GM23338 (cell line): Measurements from ENCODE around the gene C20orf204. TPM values are rescaled to one million over a fixed set of nuclear protein-coding genes. Genes with fewer than 3 reads are reported as not detected.

Experiments
- ATAC-seq: fragments of 200-7000 bp; cut with Tn5 transposase; 3 replicates; pipeline ENCODE4 v1.9.1; 2020
- DNase-seq: peaks from one replicate; pipeline ENCODE4 v3.0.0-alpha.2; 2015; ENCODE audit warnings: low spot score
- H2AFZ ChIP-seq: fragments of 200-600 bp; sonication (generic); 2 replicates; pipeline ENCODE4 v1.8.0; 2016; ENCODE audit warnings: antibody characterized with exemption, mild to moderate bottlenecking, moderate library complexity
- H3F3A ChIP-seq: fragments of 200-600 bp; sonication (generic); replicated peaks from 2 replicates; pipeline ENCODE4 v1.8.0; 2017; ENCODE audit warnings: antibody characterized with exemption, mixed run types, low read depth
- H3K27ac ChIP-seq: fragments of 200-600 bp; sonication (generic); 2 replicates; pipeline ENCODE4 v1.6.1; 2016; ENCODE audit warnings: low read depth
- H3K27me3 ChIP-seq: fragments of 200-600 bp; sonication (generic); 2 replicates; pipeline ENCODE4 v1.8.0; 2016; ENCODE audit warnings: mild to moderate bottlenecking, mixed run types, moderate library complexity; ENCODE audit not compliant: insufficient read depth
- H3K36me3 ChIP-seq: fragments of 200-600 bp; sonication (generic); 2 replicates; pipeline ENCODE4 v1.8.0; 2016; ENCODE audit warnings: mild to moderate bottlenecking; ENCODE audit not compliant: insufficient read depth
- H3K4me1 ChIP-seq: fragments of 200-600 bp; sonication (generic); 2 replicates; pipeline ENCODE4 v1.8.0; 2016; ENCODE audit warnings: mild to moderate bottlenecking, moderate library complexity; ENCODE audit not compliant: insufficient read depth
- H3K4me2 ChIP-seq: fragments of 200-600 bp; sonication (generic); 2 replicates; pipeline ENCODE4 v1.7.1; 2017; ENCODE audit warnings: mixed run types
- H3K4me3 ChIP-seq: fragments of 200-600 bp; sonication (generic); 2 replicates; pipeline ENCODE4 v1.6.1; 2016; ENCODE audit warnings: mixed run types
- H3K79me2 ChIP-seq: fragments of 200-600 bp; sonication (generic); replicated peaks from 2 replicates; pipeline ENCODE4 v1.8.0; 2017; ENCODE audit warnings: mild to moderate bottlenecking; ENCODE audit not compliant: insufficient read depth
- H3K9me2 ChIP-seq: fragments of 200-600 bp; sonication (generic); 2 replicates; pipeline ENCODE4 v1.8.0; 2017; ENCODE audit not compliant: insufficient read depth
- H4K20me1 ChIP-seq: fragments of 200-600 bp; sonication (generic); replicated peaks from 2 replicates; pipeline ENCODE4 v1.8.0; 2017; ENCODE audit warnings: mild to moderate bottlenecking; ENCODE audit not compliant: insufficient read depth
- H3K27ac Mint-ChIP-seq: 2 replicates; pipeline ENCODE4 v1.8.0; 2020; ENCODE audit warnings: inconsistent platforms, mild to moderate bottlenecking, moderate library complexity, mixed read lengths
- H3K27me3 Mint-ChIP-seq: 3 replicates; pipeline ENCODE4 v1.8.0; 2022; ENCODE audit warnings: low read depth, mild to moderate bottlenecking, moderate library complexity, mixed read lengths, inconsistent platforms; ENCODE audit not compliant: insufficient read depth, poor library complexity
- H3K36me3 Mint-ChIP-seq: 3 replicates; pipeline ENCODE4 v1.8.0; 2021; ENCODE audit warnings: low read depth, mild to moderate bottlenecking, inconsistent platforms, moderate library complexity, mixed read lengths
- H3K4me1 Mint-ChIP-seq: 3 replicates; pipeline ENCODE4 v1.8.0; 2020; ENCODE audit warnings: mild to moderate bottlenecking, inconsistent platforms, mixed read lengths
- H3K4me3 Mint-ChIP-seq: 3 replicates; pipeline ENCODE4 v1.8.0; 2021; ENCODE audit warnings: moderate library complexity, mild to moderate bottlenecking, inconsistent platforms, mixed read lengths
- H3K9me3 Mint-ChIP-seq: 3 replicates; pipeline ENCODE4 v1.8.0; 2020; ENCODE audit warnings: moderate library complexity, mild to moderate bottlenecking, inconsistent platforms, mixed read lengths
- ETS1 ChIP-seq: IDR thresholded peaks from 2 replicates; pipeline ENCODE4 v1.6.1; 2016; ENCODE audit warnings: antibody characterized with exemption
- EZH2 ChIP-seq: fragments of 200-600 bp; sonication (generic); IDR thresholded peaks from one replicate; pipeline ENCODE4 v1.8.0; 2017; ENCODE audit warnings: antibody characterized with exemption, mild to moderate bottlenecking, low read depth; ENCODE audit not compliant: unreplicated experiment
- JUNB ChIP-seq: IDR thresholded peaks from one replicate; pipeline ENCODE4 v1.6.1; 2016; ENCODE audit warnings: antibody characterized with exemption; ENCODE audit not compliant: unreplicated experiment
- NANOG ChIP-seq: IDR thresholded peaks from 2 replicates; pipeline ENCODE4 v1.6.1; 2016; ENCODE audit warnings: antibody characterized with exemption, borderline replicate concordance
- ZNF114 ChIP-seq: fragments of 250-450 bp; sonication (Bioruptor Pico); IDR thresholded peaks from 2 replicates; pipeline ENCODE4 v1.5.0; 2020; ENCODE audit warnings: mild to moderate bottlenecking, moderate library complexity
- ZNF462 ChIP-seq: fragments of 250-450 bp; sonication (Bioruptor Pico); IDR thresholded peaks from 2 replicates; pipeline ENCODE4 v1.5.0; 2020; ENCODE audit warnings: mild to moderate bottlenecking, moderate library complexity
- polyA plus RNA-seq: library from polyadenylated mRNA; unstranded; fragments of >200 nt; fragmentation: Nextera tagmentation; extraction: Ambion mirVana; gene quantifications from 2 replicates; pipeline ENCODE4 v1.2.1, GENCODE V29; 2016
- total RNA-seq: library from RNA; depleted of rRNA; stranded (reverse); fragments of >200 nt; shearing (Covaris generic); gene quantifications from 2 replicates; pipeline ENCODE4 v1.2.3, GENCODE V29; 2014
- TF ChIP-seq, protein P1 (sequence below), 2 experiments: fragments of 200-600 bp in 1 of 2; sonication (generic) in 1 of 2; conservative IDR thresholded peaks; 2 replicates each; pipeline versions ENCODE4 v1.5.1 to v1.6.1; 2016 to 2017; ENCODE audit warnings: antibody characterized with exemption in 2 of 2, low read depth in 2 of 2, mild to moderate bottlenecking in 2 of 2, moderate library complexity in 1 of 2

C20orf204 gene
- total and polyA plus RNA-seq, 2 experiments from 2014 or later = 0.73 to 0.82 TPM

- Histone ChIP-seq H3K4me1 (peaks cover 1% of the 10 kb centered on the region; the same call in 1 of the 2 replicates), H3K4me3 (no peak overlapping the region), H2AFZ (no peak overlapping the region), H3K36me3 (peaks cover 5% of the 10 kb centered on the region; the same call in 1 of the 2 replicates), H3F3A (peaks cover 5% of the 10 kb centered on the region; the same call in 1 of the 2 replicates), H3K27me3 (no peaks in the 10 kb centered on the region), H3K79me2 (no peaks in the 10 kb centered on the region), H3K9me2 (no peaks in the 10 kb centered on the region), H3K27ac (no peak overlapping the region), H3K4me2 (no peak overlapping the region), H4K20me1 (no peaks in the 10 kb centered on the region)
- H3K4me1 Mint-ChIP-seq = peaks cover 7% of the 10 kb centered on the region
- peaks cover 8% of the 10 kb centered on the region for H3K27me3 Mint-ChIP-seq
- H3K36me3 Mint-ChIP-seq = peaks cover 55% of the 10 kb centered on the region
- TF ChIP-seq EZH2 = no peak
- TF ChIP-seq, protein P1, sequence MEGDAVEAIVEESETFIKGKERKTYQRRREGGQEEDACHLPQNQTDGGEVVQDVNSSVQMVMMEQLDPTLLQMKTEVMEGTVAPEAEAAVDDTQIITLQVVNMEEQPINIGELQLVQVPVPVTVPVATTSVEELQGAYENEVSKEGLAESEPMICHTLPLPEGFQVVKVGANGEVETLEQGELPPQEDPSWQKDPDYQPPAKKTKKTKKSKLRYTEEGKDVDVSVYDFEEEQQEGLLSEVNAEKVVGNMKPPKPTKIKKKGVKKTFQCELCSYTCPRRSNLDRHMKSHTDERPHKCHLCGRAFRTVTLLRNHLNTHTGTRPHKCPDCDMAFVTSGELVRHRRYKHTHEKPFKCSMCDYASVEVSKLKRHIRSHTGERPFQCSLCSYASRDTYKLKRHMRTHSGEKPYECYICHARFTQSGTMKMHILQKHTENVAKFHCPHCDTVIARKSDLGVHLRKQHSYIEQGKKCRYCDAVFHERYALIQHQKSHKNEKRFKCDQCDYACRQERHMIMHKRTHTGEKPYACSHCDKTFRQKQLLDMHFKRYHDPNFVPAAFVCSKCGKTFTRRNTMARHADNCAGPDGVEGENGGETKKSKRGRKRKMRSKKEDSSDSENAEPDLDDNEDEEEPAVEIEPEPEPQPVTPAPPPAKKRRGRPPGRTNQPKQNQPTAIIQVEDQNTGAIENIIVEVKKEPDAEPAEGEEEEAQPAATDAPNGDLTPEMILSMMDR (conservative IDR thresholded peaks at IDR 0.05; ENCODE audit: low read depth in 2 of 2) = no peak
- no peaks in the 10 kb centered on the region for H3K9me3 Mint-ChIP-seq
- ATAC-seq = no peak
- no peak overlapping the region for H3K4me3 Mint-ChIP-seq
- no peak overlapping the region for H3K27ac Mint-ChIP-seq
- no peak for DNase-seq
These were observed 5.4 kb upstream of the C20orf204 start for GRCh38 chr20:64030371-64031134.

- Histone ChIP-seq H3F3A (peaks cover 5% of the 10 kb centered on the region; the same call in 1 of the 2 replicates), H4K20me1 (no peaks in the 10 kb centered on the region), H3K27me3 (no peaks in the 10 kb centered on the region), H3K36me3 (peaks cover 3% of the 10 kb centered on the region; the same call in 1 of the 2 replicates), H3K27ac (no peak overlapping the region), H3K4me1 (peaks cover 14% of the 10 kb centered on the region), H3K9me2 (no peaks in the 10 kb centered on the region), H3K79me2 (no peaks in the 10 kb centered on the region), H3K4me2 (no peak overlapping the region), H2AFZ (no peak overlapping the region), H3K4me3 (no peak overlapping the region)
- peaks cover 47% of the 10 kb centered on the region for H3K36me3 Mint-ChIP-seq
- no peak overlapping the region for H3K27ac Mint-ChIP-seq
- peaks cover 18% of the 10 kb centered on the region for H3K4me1 Mint-ChIP-seq
- no peak for DNase-seq
- no peak for ATAC-seq
- no peak overlapping the region for H3K4me3 Mint-ChIP-seq
- peaks cover 12% of the 10 kb centered on the region for H3K27me3 Mint-ChIP-seq
- H3K9me3 Mint-ChIP-seq = no peaks in the 10 kb centered on the region
- TF ChIP-seq EZH2 (no peak), ETS1 (no peak), NANOG (no peak), ZNF114 (no peak), JUNB (no peak), ZNF462 (CRISPR knock-in tag) (no peak)
- TF ChIP-seq, protein P1 (conservative IDR thresholded peaks at IDR 0.05; ENCODE audit: low read depth in 2 of 2) = no peak
These were observed 4.1 kb upstream of the C20orf204 start for GRCh38 chr20:64031822-64032314.
